GM12878 (cell line): ENCODE results near the gene NGF. TPM values are rescaled to one million over a fixed set of nuclear protein-coding genes. Genes with fewer than 3 reads are reported as not detected.

ENCODE experiments used
- ATAC-seq: fragments of 200-7000 bp; cut with Tn5 transposase; 3 replicates; pipeline ENCODE4 v1.9.1; 2020; ENCODE audit warnings: mild to moderate bottlenecking, moderate library complexity
- BruUV-seq: library from RNA; stranded (reverse); fragments of 400-500 nt; replicated peaks from 2 replicates; lab custom pipeline; 2021; lab: Mats Ljungman, UMichigan
- CTCF ChIA-PET: fragments of 300-600 bp; sonication (Branson Sonifier 250); formaldehyde crosslinking; extraction: SDS; loops from one replicate; lab custom pipeline; 2021; ENCODE audit warnings: inconsistent platforms; lab: Yijun Ruan, JAX
- POLR2A ChIA-PET: fragments of 350-600 bp; formaldehyde crosslinking; extraction: SDS; loops from one replicate; lab custom pipeline; 2021; ENCODE audit warnings: inconsistent platforms; lab: Charles Lee
- RAD21 ChIA-PET: fragments of 300-600 bp; sonication (Branson Sonifier 250); formaldehyde crosslinking; loops from one replicate; lab custom pipeline; 2023; ENCODE audit warnings: antibody characterized with exemption; ENCODE audit not compliant: unreplicated experiment; lab: Charles Lee
- SMC1A ChIA-PET: fragments of 300-600 bp; sonication (Branson Sonifier 250); formaldehyde crosslinking; loops from one replicate; lab custom pipeline; 2023; ENCODE audit not compliant: unreplicated experiment, uncharacterized antibody; lab: Charles Lee
- DNase-seq: peaks from one replicate; pipeline ENCODE4 v3.0.0-alpha.2; 2011; ENCODE audit warnings: low read depth, low spot score
- FAIRE-seq: peaks from 3 replicates; lab custom pipeline; 2011; peaks lifted over from hg19 to GRCh38; lab: Jason Lieb, UNC
- H2AFZ ChIP-seq: 2 replicates; pipeline ENCODE4 v1.6.0; 2011; ENCODE audit warnings: low read depth, low read length, control low read depth; ENCODE audit not compliant: control insufficient read depth
- H3K27ac ChIP-seq: 2 replicates; pipeline ENCODE4 v1.5.1; 2011; ENCODE audit warnings: control low read depth; ENCODE audit not compliant: control insufficient read depth, insufficient read depth
- H3K27me3 ChIP-seq, 2 experiments: replicated peaks in 1 of 2; 2 replicates each; pipeline versions ENCODE4 v1.6.0 to v1.6.1; 2011; ENCODE audit warnings: low read length in 1 of 2; ENCODE audit not compliant: control insufficient read depth in 2 of 2, insufficient read depth in 2 of 2
- H3K36me3 ChIP-seq, 2 experiments: 2 replicates each; pipeline ENCODE4 v1.5.1; 2011; ENCODE audit warnings: low read length in 1 of 2; ENCODE audit not compliant: control insufficient read depth in 2 of 2, insufficient read depth in 2 of 2
- H3K4me1 ChIP-seq: 2 replicates; pipeline ENCODE4 v1.6.1; 2011; ENCODE audit warnings: mild to moderate bottlenecking, low read length, moderate library complexity, mixed read lengths; ENCODE audit not compliant: control insufficient read depth, insufficient read depth
- H3K4me2 ChIP-seq: 2 replicates; pipeline ENCODE4 v1.6.0; 2011; ENCODE audit warnings: control low read depth; ENCODE audit not compliant: control insufficient read depth, insufficient read depth
- H3K4me3 ChIP-seq: fragments of 200-600 bp; sonication (generic); 2 replicates; pipeline ENCODE4 v1.5.1; 2016
- H3K79me2 ChIP-seq: 2 replicates; pipeline ENCODE4 v1.6.0; 2011; ENCODE audit warnings: low read length; ENCODE audit not compliant: control insufficient read depth, insufficient read depth
- H3K9ac ChIP-seq: 2 replicates; pipeline ENCODE4 v1.8.0; 2011; ENCODE audit warnings: low read length, control low read depth, mixed read lengths; ENCODE audit not compliant: control insufficient read depth, insufficient read depth
- H3K9me3 ChIP-seq: replicated peaks from 3 replicates; pipeline ENCODE4 v1.5.1; 2011; ENCODE audit warnings: mild to moderate bottlenecking, low read length; ENCODE audit not compliant: control insufficient read depth, insufficient read depth
- H4K20me1 ChIP-seq: 2 replicates; pipeline ENCODE4 v1.6.0; 2011; ENCODE audit not compliant: control insufficient read depth, insufficient read depth
- ASH2L ChIP-seq: fragments of 300-600, 200-600 bp; sonication (generic); IDR thresholded peaks from 2 replicates; pipeline ENCODE4 v1.6.1; 2017; ENCODE audit warnings: low read depth, mild to moderate bottlenecking, borderline replicate concordance
- BMI1 ChIP-seq: fragments of 450-650 bp; IDR thresholded peaks from 2 replicates; pipeline ENCODE4 v1.6.1; 2016; ENCODE audit warnings: mild to moderate bottlenecking, moderate library complexity, borderline replicate concordance
- CBX3 ChIP-seq: fragments of 200-600 bp; sonication (generic); IDR thresholded peaks from 2 replicates; pipeline ENCODE4 v1.6.1; 2016; ENCODE audit warnings: low read depth, borderline replicate concordance
- CBX5 ChIP-seq: sonication (generic); IDR thresholded peaks from 2 replicates; pipeline ENCODE4 v1.6.1; 2016; ENCODE audit warnings: low read depth, moderate library complexity, mild to moderate bottlenecking, inconsistent platforms
- EED ChIP-seq: sonication (generic); IDR thresholded peaks from 2 replicates; pipeline ENCODE4 v1.6.1; 2016; ENCODE audit warnings: antibody characterized with exemption, low read depth
- ESRRA ChIP-seq: IDR thresholded peaks from 2 replicates; pipeline ENCODE4 v1.6.1; 2012; ENCODE audit warnings: mild to moderate bottlenecking, low read length, improper control_type of control experiment
- MYC ChIP-seq: IDR thresholded peaks from 2 replicates; pipeline ENCODE4 v1.6.1; 2011; ENCODE audit warnings: mild to moderate bottlenecking, low read length, moderate library complexity, inconsistent platforms; ENCODE audit not compliant: insufficient read depth, insufficient replicate concordance, insufficient read length, severe bottlenecking
- NR2C1 ChIP-seq: fragments of 450-650 bp; IDR thresholded peaks from 2 replicates; pipeline ENCODE4 v1.6.1; 2017; ENCODE audit warnings: antibody characterized with exemption, mild to moderate bottlenecking, moderate library complexity
- NR2C2 ChIP-seq: IDR thresholded peaks from 2 replicates; pipeline ENCODE4 v1.6.1; 2011; ENCODE audit warnings: borderline replicate concordance, low read depth; ENCODE audit not compliant: control insufficient read depth, insufficient read length
- POLR2AphosphoS5 ChIP-seq: IDR thresholded peaks from 2 replicates; pipeline ENCODE4 v1.6.1; 2011; ENCODE audit warnings: mild to moderate bottlenecking, low read length, inconsistent platforms
- TCF3 ChIP-seq: IDR thresholded peaks from 2 replicates; pipeline ENCODE4 v1.6.1; 2012; ENCODE audit warnings: low read depth, mild to moderate bottlenecking, low read length, borderline replicate concordance; ENCODE audit not compliant: insufficient read depth
- ZNF207 ChIP-seq: fragments of 450-650 bp; IDR thresholded peaks from 2 replicates; pipeline ENCODE4 v1.6.1; 2014; ENCODE audit warnings: antibody characterized with exemption, mild to moderate bottlenecking, borderline replicate concordance
- ZNF217 ChIP-seq: fragments of 450-650 bp; IDR thresholded peaks from 2 replicates; pipeline ENCODE4 v1.6.1; 2017; ENCODE audit warnings: antibody characterized with exemption, mild to moderate bottlenecking
- WGBS: methylation state at CpG from one replicate; pipeline ENCODE4 v1.1.6; 2016; ENCODE audit warnings: low lambda C conversion rate; ENCODE audit not compliant: insufficient replicate concordance, insufficient coverage; ENCODE audit errors: missing lambda C conversion rate; 5-methylcytosine and 5-hydroxymethylcytosine counted together
- in situ Hi-C: fragments of 300-500 bp; cut with MboI; formaldehyde crosslinking; loops from 9 replicates; pipeline ENCODE4 v1.14.3; 2018; ENCODE audit warnings: mixed read lengths
- intact Hi-C: fragments of 100-400 bp; cut with micrococcal nuclease; formaldehyde crosslinking; loops from one replicate; pipeline ENCODE4 v1.14.2; 2022; ENCODE audit not compliant: unreplicated experiment
- polyA plus RNA-seq, 11 experiments: library from polyadenylated mRNA; depleted of rRNA in 4 of 11; unstranded in 6 of 11; stranded (reverse) in 5 of 11; fragments of >200 nt; fragmentation: Nextera tagmentation in 4 of 11; fragmentation: Illumina TruSeq in 1 of 11; extraction: Ambion mirVana in 4 of 11; extraction: Trizol in 1 of 11; gene quantifications; 1 replicate in 1 of 11; 2 replicates in 10 of 11; pipeline versions ENCODE4 v1.2.1 to v1.2.3, GENCODE V29; 2011 to 2016; ENCODE audit warnings: inconsistent platforms in 2 of 11, missing spikeins in 2 of 11, low read depth in 1 of 11
- total RNA-seq, 4 experiments: library from RNA; depleted of rRNA in 3 of 4; stranded (reverse); fragments of >200 nt in 3 of 4; fragmentation: Illumina TruSeq in 1 of 4; extraction: Trizol in 1 of 4; gene quantifications; 2 replicates each; pipeline versions ENCODE4 v1.2.1 to v1.2.3, GENCODE V29; 2013 to 2021
- TF ChIP-seq, protein P1 (sequence below): IDR thresholded peaks from 2 replicates; pipeline ENCODE4 v1.6.1; 2011; ENCODE audit warnings: borderline replicate concordance, low read depth, mild to moderate bottlenecking, moderate library complexity, mixed read lengths, low read length; ENCODE audit not compliant: insufficient read depth; ENCODE audit errors: extremely low read length

Gene NGF
- total and polyA plus RNA-seq, 10 of the 15 experiments (the other 5 are each of a cell fraction or from before 2014, with no cell fraction given), result not detected

GRCh38 chr1:115340879-115341278, 2.8 kb upstream of the NGF start (continued):
- TF ChIP-seq, protein P1, sequence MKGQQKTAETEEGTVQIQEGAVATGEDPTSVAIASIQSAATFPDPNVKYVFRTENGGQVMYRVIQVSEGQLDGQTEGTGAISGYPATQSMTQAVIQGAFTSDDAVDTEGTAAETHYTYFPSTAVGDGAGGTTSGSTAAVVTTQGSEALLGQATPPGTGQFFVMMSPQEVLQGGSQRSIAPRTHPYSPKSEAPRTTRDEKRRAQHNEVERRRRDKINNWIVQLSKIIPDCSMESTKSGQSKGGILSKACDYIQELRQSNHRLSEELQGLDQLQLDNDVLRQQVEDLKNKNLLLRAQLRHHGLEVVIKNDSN, result no peak
- TF ChIP-seq, all 136 proteins: peak for 0

- Histone ChIP-seq H2AFZ (no peak overlapping the region), H3K4me2 (no peak overlapping the region), H4K20me1 (no peaks in the 10 kb centered on the region), H3K27ac (no peak overlapping the region), H3K9ac (no peak overlapping the region), H3K79me2 (no peaks in the 10 kb centered on the region), H3K9me3 (no peaks in the 10 kb centered on the region), H3K27me3 (peaks cover 0 to 5% of the 10 kb centered on the region in 2 experiments; a peak in 3 of 4 replicates), H3K4me3 (no peak overlapping the region), H3K4me1 (no peaks in the 10 kb centered on the region), H3K36me3 (no peaks in the 10 kb centered on the region)
- DNase-seq (no peak), FAIRE-seq (no peak), ATAC-seq (no peak)
- POLR2A ChIA-PET, result no interaction called here
- in situ Hi-C loops (no loop called here), intact Hi-C loops (no loop called here)
- CTCF ChIA-PET, result no interaction called here
- SMC1A ChIA-PET, result no interaction called here
- no TSS peak for BruUV-seq
- TF ChIP-seq CBX5 (no peak), ASH2L (no peak), ESRRA (no peak), TCF3 (no peak), NR2C2 (no peak), NR2C1 (no peak), BMI1 (no peak), EED (no peak), MYC (no peak), ZNF217 (no peak), ZNF207 (no peak), CBX3 (no peak), POLR2AphosphoS5 (no peak)
- WGBS, result 48% methylated on average over 24 of the region's 25 CpGs
- RAD21 ChIA-PET, result no interaction called here
These were observed 390 bp upstream of the NGF start for GRCh38 chr1:115338457-115338820.
